ENCODE measurements around the gene STAC3. TPM values are rescaled to one million over a fixed set of nuclear protein-coding genes. Genes with fewer than 3 reads are reported as not detected.

The STAC3 gene
- total and polyA plus RNA-seq, 9 of the 15 experiments (the other 6 are each of a cell fraction or from before 2014, with no cell fraction given), result 0.45 to 6.4 (median 3.3) TPM

DNA sequence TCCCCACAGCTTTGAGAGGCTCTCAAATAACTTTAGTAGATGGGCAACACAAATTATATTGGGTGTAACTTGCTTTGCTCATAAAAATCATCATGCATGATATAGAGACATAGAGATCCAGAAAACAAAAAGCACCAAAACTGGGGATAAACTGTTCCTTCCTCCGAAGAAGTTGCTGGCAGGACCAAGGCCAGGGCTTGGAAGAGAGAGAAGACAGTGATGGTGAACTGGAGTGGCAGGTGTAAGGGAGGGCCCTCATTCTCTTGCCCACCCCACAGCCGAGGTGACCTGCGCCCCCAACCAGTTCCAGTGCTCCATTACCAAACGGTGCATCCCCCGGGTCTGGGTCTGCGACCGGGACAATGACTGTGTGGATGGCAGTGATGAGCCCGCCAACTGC is 49.8 kb downstream of the STAC3 start:
- Histone ChIP-seq H3K9ac (ENCODE audit: insufficient read depth in 1 of 2, low read depth in 2 of 2, low read length in 2 of 2) (peak overlapping the region in 1 of 2 experiments; percentile 5; a peak in 1 of 4 replicates), H3K9me3 (replicated peaks; ENCODE audit: control insufficient read depth, insufficient read depth, low read depth, low read length) (no peaks in the 10 kb centered on the region), H4K20me1 (replicated peaks; ENCODE audit: control insufficient read depth, insufficient read depth, low read length) (peaks cover 31% of the 10 kb centered on the region), H3K36me3 (ENCODE audit: control insufficient read depth, insufficient read depth, low read length) (no peaks in the 10 kb centered on the region), H3K4me1 (replicated peaks in 1 of 2; ENCODE audit: control insufficient read depth in 2 of 2, insufficient read depth in 2 of 2, low read length in 2 of 2) (peaks cover 0 to 43% of the 10 kb centered on the region in 2 experiments; a peak in 2 of 5 replicates), H3K9me1 (ENCODE audit: control insufficient read depth, insufficient read depth, low read length) (no peaks in the 10 kb centered on the region), H3K79me2 (ENCODE audit: control insufficient read depth, insufficient read depth, low read length) (no peaks in the 10 kb centered on the region), H3K27ac (ENCODE audit: extremely low read depth, low read depth, low read length) (no peak overlapping the region), H3K27me3 (ENCODE audit: control insufficient read depth in 2 of 2, insufficient read depth in 2 of 2, low read length in 2 of 2) (peaks cover 69 to 96% of the 10 kb centered on the region in 2 experiments; a peak in 4 of 5 replicates), H3K4me3 (no peak overlapping the region), H2AFZ (ENCODE audit: low read depth, low read length) (no peak overlapping the region), H3K4me2 (ENCODE audit: insufficient read depth, low read length) (no peak overlapping the region)
- no TSS peak for BruUV-seq (replicated peaks)
- ChIA-PET POLR2A (interaction anchor here (1.0 kb wide), 1 partner anchor 13 kb away, joined by 3 read pairs; no protein-coding TSS in a partner anchor), CTCF (ENCODE audit: low intra/inter-chr PET ratio) (no interaction called here)
- TF ChIP-seq, protein P1, sequence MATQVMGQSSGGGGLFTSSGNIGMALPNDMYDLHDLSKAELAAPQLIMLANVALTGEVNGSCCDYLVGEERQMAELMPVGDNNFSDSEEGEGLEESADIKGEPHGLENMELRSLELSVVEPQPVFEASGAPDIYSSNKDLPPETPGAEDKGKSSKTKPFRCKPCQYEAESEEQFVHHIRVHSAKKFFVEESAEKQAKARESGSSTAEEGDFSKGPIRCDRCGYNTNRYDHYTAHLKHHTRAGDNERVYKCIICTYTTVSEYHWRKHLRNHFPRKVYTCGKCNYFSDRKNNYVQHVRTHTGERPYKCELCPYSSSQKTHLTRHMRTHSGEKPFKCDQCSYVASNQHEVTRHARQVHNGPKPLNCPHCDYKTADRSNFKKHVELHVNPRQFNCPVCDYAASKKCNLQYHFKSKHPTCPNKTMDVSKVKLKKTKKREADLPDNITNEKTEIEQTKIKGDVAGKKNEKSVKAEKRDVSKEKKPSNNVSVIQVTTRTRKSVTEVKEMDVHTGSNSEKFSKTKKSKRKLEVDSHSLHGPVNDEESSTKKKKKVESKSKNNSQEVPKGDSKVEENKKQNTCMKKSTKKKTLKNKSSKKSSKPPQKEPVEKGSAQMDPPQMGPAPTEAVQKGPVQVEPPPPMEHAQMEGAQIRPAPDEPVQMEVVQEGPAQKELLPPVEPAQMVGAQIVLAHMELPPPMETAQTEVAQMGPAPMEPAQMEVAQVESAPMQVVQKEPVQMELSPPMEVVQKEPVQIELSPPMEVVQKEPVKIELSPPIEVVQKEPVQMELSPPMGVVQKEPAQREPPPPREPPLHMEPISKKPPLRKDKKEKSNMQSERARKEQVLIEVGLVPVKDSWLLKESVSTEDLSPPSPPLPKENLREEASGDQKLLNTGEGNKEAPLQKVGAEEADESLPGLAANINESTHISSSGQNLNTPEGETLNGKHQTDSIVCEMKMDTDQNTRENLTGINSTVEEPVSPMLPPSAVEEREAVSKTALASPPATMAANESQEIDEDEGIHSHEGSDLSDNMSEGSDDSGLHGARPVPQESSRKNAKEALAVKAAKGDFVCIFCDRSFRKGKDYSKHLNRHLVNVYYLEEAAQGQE (IDR thresholded peaks at IDR 0.05; ENCODE audit: borderline replicate concordance), result peak; percentile 33; the same call in 1 of the 2 replicates
- TF ChIP-seq, protein P1 (CRISPR knock-in tag; IDR thresholded peaks at IDR 0.05; ENCODE audit: low read depth), result no peak
- no peak for TF ChIP-seq POLR3A (IDR thresholded peaks at IDR 0.05; ENCODE audit: borderline replicate concordance, extremely low read depth, insufficient read depth, insufficient read length)
- TF ChIP-seq, protein P2, sequence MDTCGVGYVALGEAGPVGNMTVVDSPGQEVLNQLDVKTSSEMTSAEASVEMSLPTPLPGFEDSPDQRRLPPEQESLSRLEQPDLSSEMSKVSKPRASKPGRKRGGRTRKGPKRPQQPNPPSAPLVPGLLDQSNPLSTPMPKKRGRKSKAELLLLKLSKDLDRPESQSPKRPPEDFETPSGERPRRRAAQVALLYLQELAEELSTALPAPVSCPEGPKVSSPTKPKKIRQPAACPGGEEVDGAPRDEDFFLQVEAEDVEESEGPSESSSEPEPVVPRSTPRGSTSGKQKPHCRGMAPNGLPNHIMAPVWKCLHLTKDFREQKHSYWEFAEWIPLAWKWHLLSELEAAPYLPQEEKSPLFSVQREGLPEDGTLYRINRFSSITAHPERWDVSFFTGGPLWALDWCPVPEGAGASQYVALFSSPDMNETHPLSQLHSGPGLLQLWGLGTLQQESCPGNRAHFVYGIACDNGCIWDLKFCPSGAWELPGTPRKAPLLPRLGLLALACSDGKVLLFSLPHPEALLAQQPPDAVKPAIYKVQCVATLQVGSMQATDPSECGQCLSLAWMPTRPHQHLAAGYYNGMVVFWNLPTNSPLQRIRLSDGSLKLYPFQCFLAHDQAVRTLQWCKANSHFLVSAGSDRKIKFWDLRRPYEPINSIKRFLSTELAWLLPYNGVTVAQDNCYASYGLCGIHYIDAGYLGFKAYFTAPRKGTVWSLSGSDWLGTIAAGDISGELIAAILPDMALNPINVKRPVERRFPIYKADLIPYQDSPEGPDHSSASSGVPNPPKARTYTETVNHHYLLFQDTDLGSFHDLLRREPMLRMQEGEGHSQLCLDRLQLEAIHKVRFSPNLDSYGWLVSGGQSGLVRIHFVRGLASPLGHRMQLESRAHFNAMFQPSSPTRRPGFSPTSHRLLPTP (IDR thresholded peaks at IDR 0.05; ENCODE audit: borderline replicate concordance, extremely low read depth, insufficient read length), result no peak
- TF ChIP-seq, protein P3, sequence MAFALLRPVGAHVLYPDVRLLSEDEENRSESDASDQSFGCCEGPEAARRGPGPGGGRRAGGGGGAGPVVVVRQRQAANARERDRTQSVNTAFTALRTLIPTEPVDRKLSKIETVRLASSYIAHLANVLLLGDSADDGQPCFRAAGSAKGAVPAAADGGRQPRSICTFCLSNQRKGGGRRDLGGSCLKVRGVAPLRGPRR (CRISPR knock-in tag; IDR thresholded peaks at IDR 0.05), result no peak
- no peak for TF ChIP-seq SLC30A9 (CRISPR knock-in tag; IDR thresholded peaks at IDR 0.05)
- TF ChIP-seq NFIC (IDR thresholded peaks at IDR 0.05), result no peak
- TF ChIP-seq IFI16 (CRISPR knock-in tag; IDR thresholded peaks at IDR 0.05), result no peak
- no peak for TF ChIP-seq SAP30 (IDR thresholded peaks at IDR 0.05; ENCODE audit: borderline replicate concordance, insufficient read depth, low read depth, low read length, poor library complexity, severe bottlenecking)
- TF ChIP-seq XRCC5 (IDR thresholded peaks at IDR 0.05; ENCODE audit: low read depth, low read length), result no peak
- in situ Hi-C loops (cut with MboI), result no loop called here
- intact Hi-C loops (cut with micrococcal nuclease), result no loop called here
- ATAC-seq (no peak), FAIRE-seq (no peak), DNase-seq (ENCODE audit: extremely low read depth in 1 of 4, low spot score in 3 of 4) (no peak)
- 0% methylated on average over 8 of the region's 8 CpGs for WGBS (ENCODE audit: insufficient coverage, low coverage, missing lambda C conversion rate)
